BE2C (cell line): Measurements from ENCODE around the gene NFX1.
"Not testable (repeated sequence)": the region's sequence is repeated elsewhere in the genome, so short reads cannot be mapped to it uniquely, and the experiment has no call there.

Source experiments
- DNase-seq: peaks from one replicate; pipeline ENCODE4 v3.0.0-alpha.2; 2020
- H3K27me3 ChIP-seq: fragments of 250-450 bp; sonication (Bioruptor Pico); 2 replicates; pipeline ENCODE4 v1.5.1; 2020; ENCODE audit warnings: mild to moderate bottlenecking
- H3K36me3 ChIP-seq: fragments of 250-450 bp; sonication (Bioruptor Pico); 2 replicates; pipeline ENCODE4 v1.5.1; 2020; ENCODE audit warnings: mild to moderate bottlenecking
- H3K4me1 ChIP-seq: fragments of 250-450 bp; sonication (Bioruptor Pico); 2 replicates; pipeline ENCODE4 v1.5.1; 2020
- H3K4me3 ChIP-seq: 2 replicates; pipeline ENCODE4 v1.5.1; 2011; ENCODE audit warnings: low read depth, low read length
- H3K9me3 ChIP-seq: fragments of 250-450 bp; sonication (Bioruptor Pico); 2 replicates; pipeline ENCODE4 v1.5.1; 2020
- CTCF ChIP-seq: IDR thresholded peaks from 2 replicates; pipeline ENCODE4 v1.5.1; 2012; ENCODE audit warnings: mild to moderate bottlenecking, low read depth, low read length

NFX1 gene

DNA sequence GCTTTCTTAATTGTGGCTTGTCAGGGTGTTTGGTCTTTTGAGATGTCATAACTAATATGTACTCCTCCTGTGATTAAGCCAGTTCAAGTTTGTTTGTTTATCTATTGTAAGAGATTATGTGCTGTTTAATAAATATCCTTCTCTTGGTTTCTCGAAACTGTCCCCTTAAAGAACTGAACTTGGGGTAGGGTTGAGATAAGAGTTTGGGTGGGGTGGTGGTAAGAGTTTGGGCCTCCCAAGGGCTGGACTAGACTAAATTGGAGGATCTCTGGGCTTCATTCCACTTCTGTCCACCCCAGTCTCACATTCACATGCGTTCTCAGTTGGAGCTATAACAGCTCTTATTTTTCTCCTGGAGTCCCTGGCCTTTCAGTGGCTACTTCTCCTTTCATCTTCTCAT is 73.8 kb downstream of the NFX1 start:
- H3K4me3 ChIP-seq = no peak overlapping the region
- no peak for TF ChIP-seq CTCF
- no peak for DNase-seq
- H3K27me3 ChIP-seq = no peaks in the 10 kb centered on the region
- no peaks in the 10 kb centered on the region for H3K4me1 ChIP-seq
- no peaks in the 10 kb centered on the region for H3K9me3 ChIP-seq
- peaks cover 44% of the 10 kb centered on the region for H3K36me3 ChIP-seq

- not testable (repeated sequence) for H3K27me3 ChIP-seq, H3K9me3 ChIP-seq, H3K4me3 ChIP-seq, H3K4me1 ChIP-seq, DNase-seq
- peaks cover 51% of the 10 kb centered on the region for H3K36me3 ChIP-seq
Measured at GRCh38 chr9:33364814-33365213, 74.5 kb downstream of the NFX1 start.

DNA sequence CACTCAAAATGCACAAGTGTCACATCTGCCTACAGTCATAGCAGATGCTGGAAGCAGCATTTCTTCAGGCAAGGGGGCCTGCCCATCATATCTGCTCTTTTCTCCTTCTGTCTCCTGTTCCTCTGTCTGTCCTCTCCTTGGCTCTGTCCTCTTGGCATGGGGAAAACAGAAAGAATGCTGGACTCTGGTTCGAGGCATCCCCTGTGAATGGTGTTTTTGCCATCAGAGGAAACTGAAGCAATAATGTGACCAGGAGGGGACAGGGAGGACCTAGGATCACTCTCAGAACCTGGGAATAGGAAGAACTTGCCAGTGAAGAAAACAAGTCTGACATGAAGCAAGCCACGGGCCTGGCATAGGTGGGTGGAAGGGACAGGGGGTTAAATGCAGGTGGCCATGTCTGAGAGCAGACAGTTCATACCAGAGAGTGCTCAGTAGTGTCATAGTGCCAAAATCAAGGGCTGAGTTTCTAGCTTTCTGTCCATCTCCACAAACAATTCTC is 76.7 kb downstream of the NFX1 start:
- H3K36me3 ChIP-seq = peaks cover 62% of the 10 kb centered on the region

DNA sequence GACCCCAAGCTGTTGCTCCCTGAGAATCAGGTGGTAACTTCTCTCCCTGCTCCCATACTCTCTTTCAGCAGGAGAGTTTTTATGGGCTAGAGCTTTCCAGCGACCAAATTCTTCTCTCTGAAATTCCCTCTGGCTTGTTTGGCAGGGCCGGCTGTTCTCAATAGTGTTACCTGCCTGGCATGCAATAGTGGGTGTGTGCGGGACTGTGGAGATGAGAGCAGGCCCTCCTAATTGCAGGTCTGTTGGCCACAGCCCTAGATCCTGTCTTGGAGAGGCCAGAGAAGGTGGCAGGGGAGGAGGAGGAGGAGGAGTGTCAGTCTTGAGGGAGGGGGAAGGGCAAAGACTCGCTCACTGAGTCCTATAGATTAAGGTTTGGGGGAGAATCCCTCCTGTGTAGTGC is 82.6 kb downstream of the NFX1 start:
- Histone ChIP-seq H3K4me1 (peaks cover 15% of the 10 kb centered on the region), H3K27me3 (no peaks in the 10 kb centered on the region), H3K36me3 (peaks cover 31% of the 10 kb centered on the region), H3K4me3 (no peak overlapping the region), H3K9me3 (no peaks in the 10 kb centered on the region)
- DNase-seq = no peak
- TF ChIP-seq CTCF = no peak

More for the DNA sequence above, 76.7 kb downstream of the NFX1 start:
- Histone ChIP-seq H3K4me3 (no peak overlapping the region), H3K4me1 (no peaks in the 10 kb centered on the region), H3K27me3 (no peaks in the 10 kb centered on the region), H3K9me3 (no peaks in the 10 kb centered on the region)
- TF ChIP-seq CTCF = no peak
- DNase-seq = no peak

GRCh38 chr9:33374190-33374589 is 83.9 kb downstream of the NFX1 start:
- Histone ChIP-seq H3K4me3 (no peak overlapping the region), H3K36me3 (peaks cover 23% of the 10 kb centered on the region), H3K4me1 (peaks cover 15% of the 10 kb centered on the region), H3K9me3 (no peaks in the 10 kb centered on the region), H3K27me3 (no peaks in the 10 kb centered on the region)
- TF ChIP-seq CTCF = no peak
- no peak for DNase-seq

DNA sequence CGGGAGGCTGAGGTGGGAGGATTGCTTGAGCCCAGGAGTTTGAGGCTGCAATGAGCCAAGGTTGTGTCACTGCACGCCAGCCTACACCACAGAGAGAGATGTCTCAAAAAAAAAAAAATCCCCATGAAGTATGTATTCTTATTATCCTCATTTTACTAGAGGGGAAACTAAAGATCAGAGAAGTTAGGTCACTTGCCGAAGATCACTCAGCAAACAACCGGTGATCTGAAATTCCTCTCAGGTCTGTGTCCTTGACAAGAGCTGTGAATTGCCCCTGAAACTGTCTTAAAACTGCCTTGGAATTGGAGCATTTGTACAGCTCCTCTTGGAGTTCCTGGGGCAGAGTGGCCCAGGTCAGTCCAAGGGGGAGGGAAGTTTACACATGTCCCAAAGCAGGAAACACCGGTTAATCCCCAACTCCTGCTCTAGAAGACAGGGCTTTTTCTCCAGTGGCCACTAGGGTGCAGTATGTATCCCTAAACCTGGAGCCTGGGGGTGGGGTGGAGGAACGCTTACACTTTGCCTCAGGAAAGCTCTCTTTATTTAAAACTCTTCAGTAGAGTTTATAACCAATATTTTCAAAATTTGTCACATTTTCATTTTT is 84.4 kb downstream of the NFX1 start:
- peak; percentile 97 for TF ChIP-seq CTCF
- no peaks in the 10 kb centered on the region for H3K27me3 ChIP-seq
- H3K36me3 ChIP-seq = peaks cover 17% of the 10 kb centered on the region
- peaks cover 15% of the 10 kb centered on the region for H3K4me1 ChIP-seq
- DNase-seq = peak; percentile 80
- no peaks in the 10 kb centered on the region for H3K9me3 ChIP-seq
- no peak overlapping the region for H3K4me3 ChIP-seq
